ENCODE measurements around the gene ADAMTS17. TPM values are rescaled to one million over a fixed set of nuclear protein-coding genes. Genes with fewer than 3 reads are reported as not detected.

Gene ADAMTS17
- total and polyA plus RNA-seq, 2 experiments from 2014 or later, result 3.7 to 4.4 TPM

DNA sequence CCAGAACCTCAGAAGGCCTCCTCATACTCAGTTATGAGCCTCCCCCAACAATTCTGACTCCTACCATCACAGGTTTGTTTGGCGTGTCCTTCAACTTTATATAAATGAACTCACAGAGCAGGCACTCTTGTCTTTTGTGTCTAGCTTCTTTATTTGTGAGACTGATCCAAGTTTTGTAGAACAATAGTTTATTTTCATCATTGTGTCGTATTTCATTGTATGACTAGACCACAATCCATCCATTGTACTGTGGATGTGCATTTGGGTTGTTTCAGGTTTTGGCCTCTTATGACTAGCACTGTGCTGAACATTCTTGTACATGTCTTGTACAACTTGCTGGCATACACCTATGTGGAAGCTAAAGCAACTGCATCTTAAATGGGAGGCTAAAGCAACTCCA, 315.7 kb downstream of the ADAMTS17 start:
- no peak overlapping the region for H3K4me3 ChIP-seq
- no peak overlapping the region for H2AFZ ChIP-seq
- H3K9me2 ChIP-seq (replicated peaks; ENCODE audit: insufficient read depth), result no peaks in the 10 kb centered on the region
- no peak overlapping the region for H3K4me2 ChIP-seq
- no peaks in the 10 kb centered on the region for H3K4me1 ChIP-seq (ENCODE audit: insufficient read depth)
- H3K27me3 ChIP-seq, result no peaks in the 10 kb centered on the region
- H3K9me3 ChIP-seq (ENCODE audit: low read depth), result peaks cover 6% of the 10 kb centered on the region
- H4K20me1 ChIP-seq (ENCODE audit: insufficient read depth, poor library complexity, severe bottlenecking), result no peaks in the 10 kb centered on the region
- H3K36me3 ChIP-seq (replicated peaks; ENCODE audit: insufficient read depth, low read depth), result no peaks in the 10 kb centered on the region
- no peaks in the 10 kb centered on the region for H3K79me2 ChIP-seq
- no peak overlapping the region for H3K27ac ChIP-seq
- no peak for TF ChIP-seq EZH2 (IDR thresholded peaks at IDR 0.05; ENCODE audit: borderline replicate concordance)
- TF ChIP-seq, protein P1, sequence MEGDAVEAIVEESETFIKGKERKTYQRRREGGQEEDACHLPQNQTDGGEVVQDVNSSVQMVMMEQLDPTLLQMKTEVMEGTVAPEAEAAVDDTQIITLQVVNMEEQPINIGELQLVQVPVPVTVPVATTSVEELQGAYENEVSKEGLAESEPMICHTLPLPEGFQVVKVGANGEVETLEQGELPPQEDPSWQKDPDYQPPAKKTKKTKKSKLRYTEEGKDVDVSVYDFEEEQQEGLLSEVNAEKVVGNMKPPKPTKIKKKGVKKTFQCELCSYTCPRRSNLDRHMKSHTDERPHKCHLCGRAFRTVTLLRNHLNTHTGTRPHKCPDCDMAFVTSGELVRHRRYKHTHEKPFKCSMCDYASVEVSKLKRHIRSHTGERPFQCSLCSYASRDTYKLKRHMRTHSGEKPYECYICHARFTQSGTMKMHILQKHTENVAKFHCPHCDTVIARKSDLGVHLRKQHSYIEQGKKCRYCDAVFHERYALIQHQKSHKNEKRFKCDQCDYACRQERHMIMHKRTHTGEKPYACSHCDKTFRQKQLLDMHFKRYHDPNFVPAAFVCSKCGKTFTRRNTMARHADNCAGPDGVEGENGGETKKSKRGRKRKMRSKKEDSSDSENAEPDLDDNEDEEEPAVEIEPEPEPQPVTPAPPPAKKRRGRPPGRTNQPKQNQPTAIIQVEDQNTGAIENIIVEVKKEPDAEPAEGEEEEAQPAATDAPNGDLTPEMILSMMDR (IDR thresholded peaks at IDR 0.05; ENCODE audit: poor library complexity), result no peak
- no peak for TF ChIP-seq EZH2phosphoT487 (IDR thresholded peaks at IDR 0.05; ENCODE audit: low read depth, severe bottlenecking, unreplicated experiment)
- 88% methylated on average over 2 of the region's 2 CpGs for WGBS (ENCODE audit: low lambda C conversion rate, missing lambda C conversion rate)
- no peak for DNase-seq (ENCODE audit: low spot score)

- H3K4me3 ChIP-seq, result no peak overlapping the region
- H3K4me2 ChIP-seq, result no peak overlapping the region
- 78% methylated on average over 4 of the region's 4 CpGs for WGBS (ENCODE audit: low lambda C conversion rate, missing lambda C conversion rate)
- no peaks in the 10 kb centered on the region for H3K9me2 ChIP-seq (replicated peaks; ENCODE audit: insufficient read depth)
- H3K79me2 ChIP-seq, result no peaks in the 10 kb centered on the region
- H3K36me3 ChIP-seq (replicated peaks; ENCODE audit: insufficient read depth, low read depth), result no peaks in the 10 kb centered on the region
- no peaks in the 10 kb centered on the region for H3K27me3 ChIP-seq
- no peak for DNase-seq (ENCODE audit: low spot score)
- no peaks in the 10 kb centered on the region for H4K20me1 ChIP-seq (ENCODE audit: insufficient read depth, poor library complexity, severe bottlenecking)
- H2AFZ ChIP-seq, result no peak overlapping the region
- H3K27ac ChIP-seq, result no peak overlapping the region
- no peaks in the 10 kb centered on the region for H3K4me1 ChIP-seq (ENCODE audit: insufficient read depth)
- TF ChIP-seq, protein P1 (IDR thresholded peaks at IDR 0.05; ENCODE audit: poor library complexity), result no peak
- no peak for TF ChIP-seq EZH2phosphoT487 (IDR thresholded peaks at IDR 0.05; ENCODE audit: low read depth, severe bottlenecking, unreplicated experiment)
- TF ChIP-seq EZH2 (IDR thresholded peaks at IDR 0.05; ENCODE audit: borderline replicate concordance), result no peak
- H3K9me3 ChIP-seq (ENCODE audit: low read depth), result peaks cover 6% of the 10 kb centered on the region
These were observed 319.0 kb downstream of the ADAMTS17 start for GRCh38 chr15:100022806-100023205.

GRCh38 chr15:100022391-100022790, 319.4 kb downstream of the ADAMTS17 start:
- 68% methylated on average over 5 of the region's 5 CpGs for WGBS (ENCODE audit: low lambda C conversion rate, missing lambda C conversion rate)
- no peak for DNase-seq (ENCODE audit: low spot score)

More at GRCh38 chr15:100022391-100022790, 319.4 kb downstream of the ADAMTS17 start:
- H3K9me3 ChIP-seq (ENCODE audit: low read depth), result peaks cover 2% of the 10 kb centered on the region
- H3K36me3 ChIP-seq (replicated peaks; ENCODE audit: insufficient read depth, low read depth), result no peaks in the 10 kb centered on the region
- H3K4me2 ChIP-seq, result no peak overlapping the region
- no peaks in the 10 kb centered on the region for H4K20me1 ChIP-seq (ENCODE audit: insufficient read depth, poor library complexity, severe bottlenecking)
- TF ChIP-seq, protein P1 (IDR thresholded peaks at IDR 0.05; ENCODE audit: poor library complexity), result no peak
- TF ChIP-seq EZH2 (IDR thresholded peaks at IDR 0.05; ENCODE audit: borderline replicate concordance), result no peak
- no peak for TF ChIP-seq EZH2phosphoT487 (IDR thresholded peaks at IDR 0.05; ENCODE audit: low read depth, severe bottlenecking, unreplicated experiment)
- H3K27ac ChIP-seq, result no peak overlapping the region
- no peak overlapping the region for H2AFZ ChIP-seq
- H3K4me1 ChIP-seq (ENCODE audit: insufficient read depth), result no peaks in the 10 kb centered on the region
- no peaks in the 10 kb centered on the region for H3K79me2 ChIP-seq
- no peak overlapping the region for H3K4me3 ChIP-seq
- no peaks in the 10 kb centered on the region for H3K9me2 ChIP-seq (replicated peaks; ENCODE audit: insufficient read depth)
- no peaks in the 10 kb centered on the region for H3K27me3 ChIP-seq

All from hepatocyte (in vitro differentiated cells).